ENCODE data around the gene FBLN1. TPM values are rescaled to one million over a fixed set of nuclear protein-coding genes. Genes with fewer than 3 reads are reported as not detected.

FBLN1 gene
- total and polyA plus RNA-seq, 2 of the 13 experiments (the other 11 are each of a cell fraction or from before 2014, with no cell fraction given): 37.3 to 103 TPM

DNA sequence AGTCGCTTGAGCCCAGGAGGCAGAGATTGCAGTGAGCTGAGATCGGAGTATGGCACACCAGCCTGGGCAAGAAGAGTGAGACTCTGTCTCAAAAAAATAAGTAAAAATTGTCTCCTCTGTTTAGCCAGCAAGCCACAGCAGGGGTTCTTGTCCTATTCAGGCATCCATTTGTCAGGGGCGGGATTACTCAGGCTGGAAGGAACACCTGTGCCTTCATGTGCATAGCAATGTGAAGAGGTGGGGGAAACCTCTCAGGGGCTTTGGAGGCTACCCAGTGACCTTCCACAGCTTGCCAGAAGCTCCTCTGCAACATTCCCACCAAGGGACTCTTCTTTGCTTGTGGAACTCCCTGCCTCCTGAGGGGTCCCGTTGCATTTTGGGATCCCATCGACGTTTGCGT lies 63.3 kb downstream of the FBLN1 start:
- Histone ChIP-seq H2AFZ (ENCODE audit: low read length) (no peak overlapping the region), H3K79me2 (ENCODE audit: insufficient read depth, low read length) (no peaks in the 10 kb centered on the region), H3K27me3 (ENCODE audit: control insufficient read depth in 1 of 2, insufficient read depth in 2 of 2, low read length in 2 of 2) (no peaks in the 10 kb centered on the region), H3K4me3 (replicated peaks in 1 of 3; ENCODE audit: insufficient read depth in 1 of 3, low read depth in 2 of 3, low read length in 3 of 3) (no peak overlapping the region), H3K36me3 (replicated peaks in 1 of 2; ENCODE audit: control insufficient read depth in 1 of 2, insufficient read depth in 2 of 2, low read length in 2 of 2) (peaks cover 2 to 5% of the 10 kb centered on the region in 2 experiments; a peak in 1 of 5 replicates), H3K27ac (ENCODE audit: extremely low read length, insufficient read depth, low read length) (no peak overlapping the region), H3K4me2 (ENCODE audit: low read depth, low read length) (no peak overlapping the region), H3K9me3 (ENCODE audit: low read length) (peaks cover 13% of the 10 kb centered on the region; the same call in 1 of the 2 replicates), H3K4me1 (ENCODE audit: insufficient read depth, low read length) (no peaks in the 10 kb centered on the region), H4K20me1 (ENCODE audit: insufficient read depth, low read length) (no peaks in the 10 kb centered on the region), H3K9ac (ENCODE audit: insufficient read depth, low read depth, low read length) (no peak overlapping the region)
- FAIRE-seq (no peak), ATAC-seq (no peak), DNase-seq (ENCODE audit: low spot score) (no peak)
- intact Hi-C loops (cut with micrococcal nuclease; ENCODE audit: unreplicated experiment): no loop called here
- no TSS peak for BruUV-seq (replicated peaks)
- TF ChIP-seq TGIF2 (CRISPR knock-in tag; IDR thresholded peaks at IDR 0.05): no peak
- no peak for TF ChIP-seq ZNF605 (CRISPR knock-in tag; IDR thresholded peaks at IDR 0.05)
- TF ChIP-seq, protein P1, sequence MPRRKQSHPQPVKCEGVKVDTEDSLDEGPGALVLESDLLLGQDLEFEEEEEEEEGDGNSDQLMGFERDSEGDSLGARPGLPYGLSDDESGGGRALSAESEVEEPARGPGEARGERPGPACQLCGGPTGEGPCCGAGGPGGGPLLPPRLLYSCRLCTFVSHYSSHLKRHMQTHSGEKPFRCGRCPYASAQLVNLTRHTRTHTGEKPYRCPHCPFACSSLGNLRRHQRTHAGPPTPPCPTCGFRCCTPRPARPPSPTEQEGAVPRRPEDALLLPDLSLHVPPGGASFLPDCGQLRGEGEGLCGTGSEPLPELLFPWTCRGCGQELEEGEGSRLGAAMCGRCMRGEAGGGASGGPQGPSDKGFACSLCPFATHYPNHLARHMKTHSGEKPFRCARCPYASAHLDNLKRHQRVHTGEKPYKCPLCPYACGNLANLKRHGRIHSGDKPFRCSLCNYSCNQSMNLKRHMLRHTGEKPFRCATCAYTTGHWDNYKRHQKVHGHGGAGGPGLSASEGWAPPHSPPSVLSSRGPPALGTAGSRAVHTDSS (CRISPR knock-in tag; conservative IDR thresholded peaks at IDR 0.05): no peak
- TF ChIP-seq, protein P2, sequence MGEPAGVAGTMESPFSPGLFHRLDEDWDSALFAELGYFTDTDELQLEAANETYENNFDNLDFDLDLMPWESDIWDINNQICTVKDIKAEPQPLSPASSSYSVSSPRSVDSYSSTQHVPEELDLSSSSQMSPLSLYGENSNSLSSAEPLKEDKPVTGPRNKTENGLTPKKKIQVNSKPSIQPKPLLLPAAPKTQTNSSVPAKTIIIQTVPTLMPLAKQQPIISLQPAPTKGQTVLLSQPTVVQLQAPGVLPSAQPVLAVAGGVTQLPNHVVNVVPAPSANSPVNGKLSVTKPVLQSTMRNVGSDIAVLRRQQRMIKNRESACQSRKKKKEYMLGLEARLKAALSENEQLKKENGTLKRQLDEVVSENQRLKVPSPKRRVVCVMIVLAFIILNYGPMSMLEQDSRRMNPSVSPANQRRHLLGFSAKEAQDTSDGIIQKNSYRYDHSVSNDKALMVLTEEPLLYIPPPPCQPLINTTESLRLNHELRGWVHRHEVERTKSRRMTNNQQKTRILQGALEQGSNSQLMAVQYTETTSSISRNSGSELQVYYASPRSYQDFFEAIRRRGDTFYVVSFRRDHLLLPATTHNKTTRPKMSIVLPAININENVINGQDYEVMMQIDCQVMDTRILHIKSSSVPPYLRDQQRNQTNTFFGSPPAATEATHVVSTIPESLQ (CRISPR knock-in tag; conservative IDR thresholded peaks at IDR 0.05): no peak
- no peak for TF ChIP-seq ZNF562 (CRISPR knock-in tag; IDR thresholded peaks at IDR 0.05; ENCODE audit: borderline replicate concordance)
- TF ChIP-seq PCBP2 (optimal IDR thresholded peaks at IDR 0.05; ENCODE audit: low read depth, low read length, poor library complexity, severe bottlenecking): no peak
- TF ChIP-seq PHB2 (IDR thresholded peaks at IDR 0.05; ENCODE audit: partially characterized antibody): no peak
- TF ChIP-seq ZNF850 (CRISPR knock-in tag; conservative IDR thresholded peaks at IDR 0.05): no peak
- TF ChIP-seq ZNF326 (CRISPR knock-in tag; IDR thresholded peaks at IDR 0.05; ENCODE audit: borderline replicate concordance): no peak
- no peak for TF ChIP-seq ZNF12 (CRISPR knock-in tag; IDR thresholded peaks at IDR 0.05)
- no peak for TF ChIP-seq GFI1 (CRISPR knock-in tag; IDR thresholded peaks at IDR 0.05; ENCODE audit: borderline replicate concordance)
- no peak for TF ChIP-seq SKI (IDR thresholded peaks at IDR 0.05; ENCODE audit: partially characterized antibody)
- no peak for TF ChIP-seq ZNF460 (CRISPR knock-in tag; IDR thresholded peaks at IDR 0.05; ENCODE audit: borderline replicate concordance)
- TF ChIP-seq FOXO1 (CRISPR knock-in tag; IDR thresholded peaks at IDR 0.05): no peak
- TF ChIP-seq ZNF337 (CRISPR knock-in tag; IDR thresholded peaks at IDR 0.05; ENCODE audit: borderline replicate concordance, low read depth): no peak
- TF ChIP-seq ZNF367 (CRISPR knock-in tag; IDR thresholded peaks at IDR 0.05; ENCODE audit: borderline replicate concordance): no peak
- CTCF ChIA-PET (ENCODE audit: low intra/inter-chr PET ratio, low total read pairs): no interaction called here
- in situ Hi-C loops (cut with HindIII; ENCODE audit: extremely low pct_ligation_motif_present, low pct_unique_long_range_greater_than_20kb): no loop called here
- POLR2A ChIA-PET: no interaction called here
- WGBS (ENCODE audit: low lambda C conversion rate): 100% methylated on average over 6 of the region's 7 CpGs

All from HepG2 (cell line).